ENCODE results near the gene SCCPDH. TPM values are rescaled to one million over a fixed set of nuclear protein-coding genes. Genes with fewer than 3 reads are reported as not detected.
A peak's percentile ranks its signal among the peaks of the same experiment; 100 is the strongest.
"Not testable (repeated sequence)": the region's sequence is repeated elsewhere in the genome, so short reads cannot be mapped to it uniquely, and the experiment has no call there.

SCCPDH gene
- total RNA-seq, 1 donor from 2014 or later = 30.8 TPM

DNA sequence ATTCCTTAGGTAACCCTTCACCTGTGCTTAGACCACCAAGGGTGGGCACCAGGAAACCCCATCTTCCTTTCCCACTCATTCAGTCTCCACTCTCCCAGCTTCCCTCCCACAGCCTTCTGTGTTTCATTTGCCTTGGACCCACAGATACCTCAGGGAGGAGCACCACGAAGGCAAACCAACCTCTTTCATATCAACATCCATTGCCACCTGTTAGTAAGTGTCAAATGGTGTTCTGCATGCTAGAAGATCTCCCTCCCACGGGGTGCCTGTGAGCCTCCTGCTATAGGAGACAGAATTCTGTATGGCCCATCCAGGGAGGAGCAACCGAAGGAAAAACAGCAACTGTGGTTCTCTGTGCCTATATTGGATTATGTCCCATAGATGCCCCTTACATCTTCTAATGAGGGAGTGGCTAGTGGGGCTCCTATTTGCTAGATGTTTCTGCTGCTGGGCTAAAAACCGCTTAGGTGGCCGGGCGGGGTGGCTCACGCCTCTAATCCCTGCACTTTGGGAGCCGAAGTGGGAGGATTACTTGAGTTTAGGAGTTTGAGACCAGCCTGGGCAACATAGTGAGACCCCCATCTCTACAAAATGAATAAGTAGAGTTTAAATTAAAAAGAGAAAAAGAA lies 25.6 kb upstream of the SCCPDH start:
- no peak for DNase-seq
- intact Hi-C loops (cut with micrococcal nuclease) = loop anchor here (5.0 to 10.0 kb wide), 3 partner anchors 54 to 201 kb away; partner anchors contain the start of genes CNST and TFB2M
- ATAC-seq = peak; percentile 3

DNA sequence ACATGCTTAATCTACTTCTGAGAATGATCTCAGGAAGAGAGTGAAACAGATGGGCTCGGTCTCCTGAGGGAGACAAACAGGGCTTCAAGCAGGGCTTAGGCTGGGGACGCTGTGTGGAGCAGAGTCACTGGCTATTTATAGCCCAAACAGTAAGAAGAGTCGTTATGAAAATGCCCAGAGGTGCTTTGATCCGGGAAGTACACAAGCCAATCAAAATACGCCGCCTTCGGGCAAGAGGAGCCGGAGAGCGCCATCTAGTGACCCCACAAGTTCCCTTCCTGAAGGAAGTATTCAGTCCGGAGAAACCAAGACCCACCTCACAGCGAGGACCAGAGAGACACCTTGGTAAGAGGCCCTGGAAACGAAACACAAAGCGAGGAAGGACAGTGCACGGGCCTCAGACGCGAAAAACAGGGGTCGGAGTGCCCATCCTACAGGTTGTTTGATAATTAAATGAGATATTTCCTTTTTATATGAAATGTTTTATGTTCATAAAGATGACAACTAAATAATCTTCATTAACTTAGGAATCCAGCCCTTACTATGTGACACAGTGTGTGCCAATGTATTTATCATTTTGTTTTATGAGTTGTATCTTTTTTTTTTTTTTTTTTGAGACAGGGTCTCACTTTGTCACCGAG lies 25.0 kb upstream of the SCCPDH start:
- intact Hi-C loops (cut with micrococcal nuclease) = loop anchor here (5.0 to 10.0 kb wide), 3 partner anchors 54 to 202 kb away; partner anchors contain the start of genes CNST and TFB2M
- ATAC-seq = peak; percentile 98
- DNase-seq = peak; percentile 89

DNA sequence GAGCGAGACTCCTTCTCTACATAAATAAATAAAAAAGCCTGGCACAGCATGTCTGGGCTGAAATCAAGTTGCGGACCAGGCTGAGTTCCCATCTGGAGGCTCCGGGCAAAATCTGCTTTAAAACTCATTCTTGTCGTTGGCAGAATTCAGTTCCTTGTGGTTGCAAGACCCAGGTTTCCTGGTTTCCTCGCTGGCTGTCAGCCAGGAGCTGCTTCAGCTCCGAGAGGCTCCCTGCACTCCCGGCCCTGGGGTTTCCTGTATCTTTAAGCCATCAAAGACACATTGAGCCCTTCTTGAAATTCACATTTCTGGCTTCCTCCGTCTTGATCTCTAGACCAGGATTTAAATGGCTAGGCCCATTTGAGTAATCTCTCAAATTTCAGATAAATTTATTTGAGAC lies 20.6 kb upstream of the SCCPDH start:
- intact Hi-C loops (cut with micrococcal nuclease) = no loop called here
- no peak for ATAC-seq
- peak; percentile 38 for DNase-seq

DNA sequence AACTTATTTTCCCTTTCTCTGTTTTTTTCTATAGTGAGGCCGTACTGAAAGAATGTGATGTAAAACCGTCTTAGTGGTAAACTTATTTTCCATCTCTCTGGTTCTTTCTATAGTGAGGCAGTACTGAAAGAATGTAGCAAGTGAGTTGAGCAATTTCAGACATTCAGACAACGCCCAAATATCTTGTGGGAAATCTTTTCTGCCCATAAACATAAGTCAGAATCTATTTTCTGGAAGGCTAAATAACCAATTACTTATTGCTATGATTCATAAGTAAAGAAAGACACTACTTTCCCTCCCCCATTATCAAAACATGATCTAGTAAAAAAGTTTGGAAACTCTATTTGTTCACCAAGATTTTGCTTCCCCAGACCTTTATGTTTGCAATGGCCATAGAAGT lies 18.8 kb upstream of the SCCPDH start:
- intact Hi-C loops (cut with micrococcal nuclease) = no loop called here
- no peak for ATAC-seq
- no peak for DNase-seq

DNA sequence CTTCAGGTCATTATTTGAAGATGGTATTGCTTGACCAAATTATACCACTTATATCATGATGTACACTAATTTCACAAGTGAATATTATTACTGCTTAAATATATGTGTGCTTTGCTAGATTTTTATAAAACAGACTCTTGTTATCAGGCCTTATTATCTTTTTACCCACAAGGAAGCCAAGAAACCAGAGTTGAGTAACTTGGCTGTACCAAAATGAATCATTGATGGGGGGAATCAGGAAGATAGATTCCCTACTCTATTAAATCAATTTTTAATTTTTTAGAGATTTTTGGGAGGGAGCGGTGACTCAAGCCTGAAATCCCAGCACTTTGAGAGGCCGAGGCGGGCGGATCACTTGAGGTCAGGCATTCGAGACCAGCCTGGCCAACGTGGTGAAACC lies 16.0 kb upstream of the SCCPDH start:
- ATAC-seq (no peak), DNase-seq (no peak)
- intact Hi-C loops (cut with micrococcal nuclease) = no loop called here

DNA sequence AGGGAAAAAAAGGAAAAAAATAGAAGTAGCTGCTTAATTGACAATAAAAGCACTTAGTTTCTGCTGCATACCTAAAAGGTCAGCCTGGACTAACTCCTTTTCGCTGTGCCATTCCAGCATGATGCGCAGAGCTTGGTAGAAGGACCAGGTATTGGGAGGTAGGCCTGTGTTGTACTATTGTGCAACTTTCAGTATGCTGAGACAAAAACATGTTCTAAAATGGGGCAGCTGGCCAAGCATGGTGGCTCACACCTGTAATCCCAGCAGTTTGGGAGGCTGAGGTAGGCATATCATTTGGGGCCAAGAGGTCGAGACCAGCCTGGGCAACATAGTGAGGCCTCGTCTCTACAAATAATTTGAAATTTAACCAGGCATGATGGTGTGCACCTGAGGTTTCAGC lies 15.0 kb upstream of the SCCPDH start:
- intact Hi-C loops (cut with micrococcal nuclease) = no loop called here
- DNase-seq (no peak), ATAC-seq (no peak)

DNA sequence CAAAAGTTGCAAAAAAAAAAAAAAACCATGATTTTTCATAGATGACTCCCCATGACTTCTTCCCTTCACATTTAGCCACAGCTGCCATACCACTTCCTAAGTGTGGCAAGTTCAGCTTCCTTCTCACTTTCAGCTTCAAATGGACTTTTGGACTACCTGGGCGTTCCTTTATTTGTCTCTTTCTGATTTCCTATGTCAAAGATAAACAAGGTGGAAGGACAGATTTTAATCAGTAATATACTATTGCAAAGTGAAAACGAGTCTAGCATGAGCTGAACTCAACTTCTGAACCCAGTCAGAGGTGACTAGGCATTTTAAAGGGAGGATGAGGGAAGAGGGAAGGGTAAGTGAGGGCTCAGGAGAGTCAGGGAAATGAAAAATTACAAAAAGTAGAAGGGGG lies 14.4 kb upstream of the SCCPDH start:
- intact Hi-C loops (cut with micrococcal nuclease) = no loop called here
- DNase-seq (no peak), ATAC-seq (no peak)

DNA sequence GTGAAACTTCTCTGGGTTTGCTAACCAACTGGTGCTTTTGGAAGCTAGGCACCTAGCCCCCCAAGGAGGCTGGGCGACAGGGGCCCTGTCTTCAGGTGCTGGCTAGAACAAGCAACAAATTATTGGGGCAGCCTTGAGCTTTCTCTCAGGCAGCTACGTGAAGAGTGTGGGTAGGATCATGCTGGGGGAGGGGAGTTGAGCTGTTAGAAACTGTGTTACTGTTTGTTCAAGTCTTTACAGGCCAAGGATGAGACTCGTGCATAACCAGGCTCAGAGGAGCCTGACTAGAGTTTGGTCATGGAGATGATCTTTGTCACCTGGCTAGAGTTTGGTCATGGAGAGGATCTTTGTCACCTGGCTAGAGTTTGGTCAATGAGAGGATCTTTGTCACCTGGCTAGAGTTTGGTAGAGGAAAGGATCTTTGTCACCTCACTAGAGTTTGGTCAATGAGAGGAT lies 12.6 kb upstream of the SCCPDH start:
- DNase-seq (no peak), ATAC-seq (no peak)
- intact Hi-C loops (cut with micrococcal nuclease) = no loop called here

DNA sequence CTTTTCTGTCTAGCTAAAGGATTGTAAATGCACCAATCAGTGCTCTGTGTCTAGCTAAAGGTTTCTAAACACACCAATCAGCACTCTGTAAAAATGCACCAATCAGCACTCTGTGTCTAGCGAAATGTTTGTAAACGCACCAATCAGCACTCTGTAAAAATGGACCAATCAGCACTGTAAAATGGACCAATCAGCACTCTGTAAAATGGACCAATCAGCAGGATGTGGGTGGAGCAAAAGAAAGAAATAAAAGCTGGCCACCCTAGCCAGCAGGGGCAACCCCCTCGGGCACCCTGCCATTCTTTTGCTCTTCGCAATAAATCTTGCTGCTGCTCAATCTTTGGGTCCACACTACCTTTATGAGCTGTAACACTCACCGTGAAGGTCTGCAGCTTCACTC lies 11.8 kb upstream of the SCCPDH start:
- intact Hi-C loops (cut with micrococcal nuclease); ATAC-seq; DNase-seq: not testable (repeated sequence)

DNA sequence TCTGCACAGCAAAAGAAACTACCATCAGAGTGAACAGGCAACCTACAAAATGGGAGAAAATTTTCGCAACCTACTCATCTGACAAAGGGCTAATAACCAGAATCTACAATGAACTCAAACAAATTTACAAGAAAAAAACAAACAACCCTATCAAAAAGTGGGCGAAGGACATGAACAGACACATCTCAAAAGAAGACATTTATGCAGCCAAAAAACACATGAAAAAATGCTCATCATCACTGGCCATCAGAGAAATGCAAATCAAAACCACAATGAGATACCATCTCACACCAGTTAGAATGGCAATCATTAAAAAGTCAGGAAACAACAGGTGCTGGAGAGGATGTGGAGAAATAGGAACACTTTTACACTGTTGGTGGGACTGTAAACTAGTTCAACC lies 4.8 kb upstream of the SCCPDH start:
- intact Hi-C loops (cut with micrococcal nuclease); ATAC-seq; DNase-seq: not testable (repeated sequence)

DNA sequence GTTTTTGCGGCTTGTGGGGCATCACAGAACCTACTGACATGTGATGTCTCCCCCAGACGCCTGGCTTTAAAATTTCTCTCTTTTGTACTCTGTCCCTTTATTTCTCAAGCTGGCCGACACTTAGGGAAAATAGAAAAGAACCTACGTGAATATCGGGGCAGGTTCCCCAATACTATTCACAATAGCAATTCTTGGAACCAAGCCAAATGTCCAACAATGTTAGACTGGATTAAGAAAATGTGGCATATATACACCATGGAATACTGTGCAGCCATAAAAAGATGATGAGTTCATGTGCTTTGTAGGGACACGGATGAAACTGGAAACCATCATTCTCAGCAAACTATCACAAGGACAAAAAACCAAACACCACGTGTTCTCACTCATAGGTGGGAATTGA lies 3.4 kb upstream of the SCCPDH start:
- intact Hi-C loops (cut with micrococcal nuclease); ATAC-seq; DNase-seq: not testable (repeated sequence)

DNA sequence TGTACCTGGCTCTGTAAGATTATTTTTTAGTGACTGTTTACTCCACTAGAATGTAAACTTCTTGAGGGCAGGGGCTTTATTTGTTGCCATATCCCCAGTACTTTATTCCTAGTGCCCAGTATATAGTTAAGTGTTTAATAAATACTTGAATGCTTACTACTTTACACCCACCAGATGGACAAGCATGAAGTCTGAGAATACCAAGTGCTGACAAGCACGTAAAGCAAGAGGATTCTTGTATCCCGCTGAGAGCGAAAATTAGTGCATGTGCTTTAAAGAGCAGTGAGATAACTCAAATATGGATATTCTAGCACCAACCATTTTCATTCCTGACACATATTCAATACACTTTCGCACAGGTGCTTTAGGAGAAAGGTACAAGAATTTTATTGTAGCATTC lies 1.5 kb upstream of the SCCPDH start:
- DNase-seq = no peak
- no peak for ATAC-seq
- intact Hi-C loops (cut with micrococcal nuclease) = no loop called here

DNA sequence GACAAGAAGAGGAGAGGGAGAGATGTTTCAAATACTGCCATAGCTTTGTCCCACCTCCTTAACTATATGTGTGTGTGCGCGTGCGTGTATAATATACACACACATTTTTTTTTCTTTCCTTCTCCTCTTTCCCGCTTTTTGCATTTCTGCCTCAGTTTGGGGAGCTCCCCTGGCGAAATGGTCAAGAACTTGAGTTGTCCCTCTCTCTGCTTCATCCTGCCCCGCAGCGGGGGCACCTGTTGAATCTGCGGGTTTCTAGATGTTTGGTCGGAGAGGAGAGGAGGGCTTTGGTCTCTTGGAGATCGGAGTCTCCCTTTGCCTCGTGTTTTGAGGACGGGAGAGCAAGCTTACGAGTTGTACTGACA lies 504 bp downstream of the SCCPDH start:
- ATAC-seq (peak; percentile 17), DNase-seq (no peak)
- intact Hi-C loops (cut with micrococcal nuclease) = no loop called here

DNA sequence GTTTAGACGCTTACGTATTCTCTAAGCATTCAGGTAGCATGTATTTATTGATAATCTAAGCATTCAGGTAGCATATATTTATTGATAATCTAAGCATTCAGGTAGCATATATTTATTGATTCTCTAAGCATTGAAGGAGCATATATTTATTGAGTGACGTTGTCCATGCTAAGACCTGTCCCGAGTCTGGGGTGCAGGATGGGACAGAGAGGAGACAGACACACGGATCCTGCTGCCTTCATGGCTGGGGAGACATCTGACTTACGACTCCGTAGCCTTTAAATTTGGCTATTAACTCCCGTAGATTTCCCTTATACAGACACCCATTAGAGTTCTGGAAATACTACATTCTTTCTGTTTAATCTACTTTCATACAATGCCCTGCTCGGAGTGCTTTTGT lies 982 bp downstream of the SCCPDH start:
- ATAC-seq = no peak
- intact Hi-C loops (cut with micrococcal nuclease) = no loop called here
- DNase-seq = no peak

DNA sequence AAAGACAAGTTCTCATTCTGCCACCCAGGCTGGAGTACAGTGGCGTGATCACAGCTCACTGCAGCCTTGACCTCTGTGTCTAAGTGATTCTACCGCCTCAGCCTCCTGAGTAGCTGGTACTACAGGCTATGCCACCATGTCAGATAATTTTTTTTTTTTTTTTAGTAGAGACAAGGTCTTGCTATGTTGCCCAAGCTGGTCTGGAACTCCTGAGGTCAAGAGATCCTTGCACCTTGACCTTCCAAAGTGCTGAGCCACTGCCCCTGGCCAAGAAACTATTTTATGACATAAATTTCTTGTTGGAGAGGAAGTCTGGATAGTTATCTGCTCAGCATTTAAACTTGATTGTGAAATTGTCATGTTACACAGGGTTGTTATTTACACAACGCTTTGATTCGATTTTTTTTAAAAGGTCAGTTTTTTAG lies 2.1 kb downstream of the SCCPDH start:
- intact Hi-C loops (cut with micrococcal nuclease) = no loop called here

DNA sequence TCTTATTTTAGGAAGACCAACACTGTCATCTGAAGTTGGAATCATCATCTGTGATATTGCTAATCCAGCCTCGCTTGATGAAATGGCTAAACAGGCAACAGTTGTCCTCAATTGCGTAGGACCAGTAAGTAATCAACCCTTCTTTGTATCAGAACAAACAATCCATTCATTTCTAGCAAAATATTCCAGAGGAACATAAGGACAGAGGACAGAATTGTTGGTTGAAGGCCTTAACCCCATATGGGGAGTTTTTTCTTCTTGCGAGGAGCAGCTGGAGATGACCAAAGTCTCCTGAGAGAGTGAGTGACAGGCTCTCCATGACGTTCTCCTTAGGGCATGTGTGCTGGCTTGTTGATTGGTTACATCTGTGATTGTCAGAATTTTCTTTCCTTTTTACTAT lies 2.7 kb downstream of the SCCPDH start:
- intact Hi-C loops (cut with micrococcal nuclease) = no loop called here
- ATAC-seq = peak; percentile 42
- no peak for DNase-seq

More for the DNA sequence above, 2.1 kb downstream of the SCCPDH start:
- ATAC-seq (peak; percentile 20), DNase-seq (no peak)

DNA sequence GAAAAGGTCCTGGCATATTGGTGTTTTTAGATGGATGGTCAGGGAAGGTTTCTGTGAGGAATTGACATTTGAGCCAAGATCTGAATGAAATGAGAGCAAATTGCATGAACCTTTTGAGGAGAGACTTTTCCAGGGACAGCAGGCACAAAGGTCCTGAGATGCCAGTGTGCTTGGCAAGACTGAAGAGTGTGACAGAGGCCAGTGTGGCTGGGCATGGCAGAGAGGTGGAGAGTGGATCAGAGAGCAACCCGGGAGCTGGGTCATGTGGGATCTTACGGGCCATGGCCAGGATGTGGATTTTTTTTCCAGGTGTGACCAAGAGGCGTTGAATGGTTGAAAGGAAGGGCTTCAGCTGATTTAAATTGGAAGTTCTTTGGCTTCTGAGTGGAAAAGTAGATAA lies 3.4 kb downstream of the SCCPDH start:
- DNase-seq = no peak
- intact Hi-C loops (cut with micrococcal nuclease) = no loop called here
- ATAC-seq = no peak

DNA sequence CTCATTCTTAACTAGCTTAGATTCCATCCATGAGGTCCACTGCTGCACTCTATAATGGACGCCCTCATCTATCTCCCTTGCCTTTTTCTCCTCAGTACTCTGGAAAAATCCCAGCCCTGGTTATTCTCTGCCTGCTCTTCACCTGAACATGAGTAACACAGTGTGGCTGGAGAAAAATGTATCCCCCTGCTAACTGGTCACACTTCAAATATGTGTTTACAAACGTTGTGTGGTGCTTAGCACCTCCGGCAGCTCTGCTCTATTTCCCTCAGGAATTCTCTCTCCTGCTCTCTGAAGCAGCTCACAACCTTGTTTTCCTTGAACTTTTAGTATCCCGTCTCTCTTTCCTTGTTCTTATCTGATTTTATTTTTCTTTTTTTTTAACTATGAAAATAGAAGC lies 4.1 kb downstream of the SCCPDH start:
- intact Hi-C loops (cut with micrococcal nuclease) = no loop called here
- ATAC-seq (no peak), DNase-seq (no peak)

DNA sequence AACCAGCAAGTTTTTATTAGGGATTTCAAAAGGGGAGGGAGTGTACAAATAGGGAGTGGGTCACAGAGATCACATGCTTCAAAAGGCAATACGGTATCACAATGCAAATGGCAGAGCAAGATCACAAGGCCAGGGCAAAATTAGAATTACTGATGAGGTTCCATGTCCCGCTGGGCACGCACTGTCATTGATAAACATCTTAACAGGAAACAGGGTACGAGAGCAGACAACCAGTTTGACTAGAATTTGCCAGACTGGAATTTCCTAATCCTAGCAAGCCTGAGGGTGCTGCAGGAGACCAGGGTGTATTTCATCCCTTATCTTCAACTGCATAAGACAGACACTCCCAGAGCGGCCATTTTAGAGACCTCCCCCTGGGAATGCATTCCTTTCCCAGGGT lies 4.8 kb downstream of the SCCPDH start:
- ATAC-seq; DNase-seq; intact Hi-C loops (cut with micrococcal nuclease): not testable (repeated sequence)

DNA sequence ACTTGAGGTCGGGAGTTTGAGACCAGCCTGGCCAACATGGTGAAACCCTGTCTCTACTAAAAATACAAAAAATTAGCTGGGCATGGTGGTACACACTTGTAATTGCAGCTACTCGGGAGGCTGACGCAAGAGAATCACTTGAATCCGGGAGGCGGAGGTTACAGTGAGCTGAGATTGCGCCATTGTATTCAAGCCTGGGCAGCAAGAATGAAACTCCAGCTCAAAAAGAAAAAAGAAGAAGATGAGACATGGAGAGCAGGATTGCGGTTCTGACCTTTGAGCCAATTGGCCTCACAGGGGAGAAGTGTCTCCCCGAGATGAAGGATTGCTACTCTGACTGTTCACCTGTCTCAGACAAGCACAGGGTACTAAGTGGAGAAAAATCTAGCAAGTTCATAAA lies 6.6 kb downstream of the SCCPDH start:
- intact Hi-C loops (cut with micrococcal nuclease) = no loop called here
- ATAC-seq (no peak), DNase-seq (no peak)

DNA sequence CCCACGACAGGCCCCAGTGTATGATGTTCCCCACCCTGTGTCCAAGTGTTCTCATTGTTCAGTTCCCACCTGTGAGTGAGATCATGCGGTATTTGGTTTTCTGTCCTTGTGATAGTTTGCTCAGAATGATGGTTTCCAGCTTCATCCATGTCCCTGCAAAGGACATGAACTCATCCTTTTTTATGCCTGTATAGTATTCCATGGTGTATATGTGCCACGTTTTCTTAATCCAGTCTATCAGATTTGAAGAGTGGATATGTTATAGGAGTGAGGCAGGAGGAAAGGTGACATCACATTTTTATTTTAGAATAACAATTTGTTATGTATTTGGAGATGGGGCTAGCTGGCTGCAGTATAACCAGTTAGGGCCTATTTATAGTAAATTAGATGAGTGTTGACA lies 7.7 kb downstream of the SCCPDH start:
- ATAC-seq; DNase-seq; intact Hi-C loops (cut with micrococcal nuclease): not testable (repeated sequence)

Measured in left ventricle myocardium superior (tissue), 1 donor.